NB4 (cell line): Measurements from ENCODE around the gene ZNF618.
"Not testable (repeated sequence)": the region's sequence is repeated elsewhere in the genome, so short reads cannot be mapped to it uniquely, and the experiment has no call there.

Experiments used
- DNase-seq: peaks from one replicate; pipeline ENCODE4 v3.0.0; 2010; ENCODE audit warnings: low read depth
- H3K4me3 ChIP-seq: one replicate; pipeline ENCODE4 v1.5.1; 2011; ENCODE audit warnings: mild to moderate bottlenecking, low read depth, low read length, moderate library complexity
- MYC ChIP-seq: IDR thresholded peaks from 2 replicates; pipeline ENCODE4 v1.6.1; 2011; ENCODE audit warnings: low read depth, low read length
- POLR2A ChIP-seq: IDR thresholded peaks from 2 replicates; pipeline ENCODE4 v1.6.1; 2011; ENCODE audit warnings: mild to moderate bottlenecking; ENCODE audit not compliant: insufficient read length; ENCODE audit errors: extremely low read depth
- TF ChIP-seq, protein P1 (sequence below): IDR thresholded peaks from one replicate; pipeline ENCODE4 v1.5.1; 2012; ENCODE audit warnings: low read depth, low read length
- TF ChIP-seq, protein P2 (sequence below): IDR thresholded peaks from 2 replicates; pipeline ENCODE4 v1.6.1; 2011; ENCODE audit warnings: low read depth, low read length

Gene ZNF618

DNA sequence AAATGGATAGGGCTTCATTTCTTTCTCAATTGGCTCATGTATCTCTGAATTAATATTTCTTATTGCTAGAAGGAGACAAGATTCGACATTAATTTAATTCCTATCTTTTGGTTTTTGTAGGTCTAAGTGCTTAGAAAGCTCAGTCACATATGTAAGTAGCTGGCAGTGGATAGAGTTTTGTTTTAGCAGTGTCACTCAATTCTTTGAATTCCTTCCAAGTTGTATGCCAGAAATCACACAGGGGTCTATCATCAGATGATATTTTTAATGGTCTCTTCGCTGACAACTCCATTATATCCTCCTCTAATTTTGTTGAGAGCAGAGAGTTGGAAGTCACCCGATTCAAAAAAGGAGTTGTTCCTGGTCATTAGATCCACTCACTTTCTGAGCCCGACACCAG lies 119.3 kb downstream of the ZNF618 start:
- no peak for DNase-seq
- TF ChIP-seq, protein P1, sequence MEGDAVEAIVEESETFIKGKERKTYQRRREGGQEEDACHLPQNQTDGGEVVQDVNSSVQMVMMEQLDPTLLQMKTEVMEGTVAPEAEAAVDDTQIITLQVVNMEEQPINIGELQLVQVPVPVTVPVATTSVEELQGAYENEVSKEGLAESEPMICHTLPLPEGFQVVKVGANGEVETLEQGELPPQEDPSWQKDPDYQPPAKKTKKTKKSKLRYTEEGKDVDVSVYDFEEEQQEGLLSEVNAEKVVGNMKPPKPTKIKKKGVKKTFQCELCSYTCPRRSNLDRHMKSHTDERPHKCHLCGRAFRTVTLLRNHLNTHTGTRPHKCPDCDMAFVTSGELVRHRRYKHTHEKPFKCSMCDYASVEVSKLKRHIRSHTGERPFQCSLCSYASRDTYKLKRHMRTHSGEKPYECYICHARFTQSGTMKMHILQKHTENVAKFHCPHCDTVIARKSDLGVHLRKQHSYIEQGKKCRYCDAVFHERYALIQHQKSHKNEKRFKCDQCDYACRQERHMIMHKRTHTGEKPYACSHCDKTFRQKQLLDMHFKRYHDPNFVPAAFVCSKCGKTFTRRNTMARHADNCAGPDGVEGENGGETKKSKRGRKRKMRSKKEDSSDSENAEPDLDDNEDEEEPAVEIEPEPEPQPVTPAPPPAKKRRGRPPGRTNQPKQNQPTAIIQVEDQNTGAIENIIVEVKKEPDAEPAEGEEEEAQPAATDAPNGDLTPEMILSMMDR = no peak
- TF ChIP-seq POLR2A = no peak
- no peak for TF ChIP-seq MYC
- TF ChIP-seq, protein P2, sequence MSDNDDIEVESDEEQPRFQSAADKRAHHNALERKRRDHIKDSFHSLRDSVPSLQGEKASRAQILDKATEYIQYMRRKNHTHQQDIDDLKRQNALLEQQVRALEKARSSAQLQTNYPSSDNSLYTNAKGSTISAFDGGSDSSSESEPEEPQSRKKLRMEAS = no peak
- no peak overlapping the region for H3K4me3 ChIP-seq

DNA sequence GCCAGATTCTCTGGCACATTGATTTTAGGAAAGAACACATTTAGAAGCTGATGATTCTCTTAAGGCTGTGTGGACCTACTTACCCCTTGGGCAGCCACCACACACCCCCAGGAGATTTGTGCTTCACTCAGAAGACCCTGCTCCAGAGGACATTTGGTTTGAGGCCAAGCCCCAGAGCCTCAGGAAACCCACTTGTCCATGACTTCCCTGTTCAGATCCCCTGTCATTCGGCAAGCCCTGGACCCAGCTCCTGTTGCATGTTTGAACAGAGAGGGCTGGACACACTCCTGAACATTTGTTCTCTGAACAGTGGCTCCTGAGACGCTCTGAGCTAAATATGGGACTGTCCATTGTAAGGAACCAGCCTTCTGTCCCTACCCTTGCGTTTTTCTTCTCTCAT lies 119.9 kb downstream of the ZNF618 start:
- H3K4me3 ChIP-seq = no peak overlapping the region
- no peak for DNase-seq
- TF ChIP-seq, protein P2 = no peak
- TF ChIP-seq MYC (no peak), POLR2A (no peak)
- TF ChIP-seq, protein P1 = no peak

DNA sequence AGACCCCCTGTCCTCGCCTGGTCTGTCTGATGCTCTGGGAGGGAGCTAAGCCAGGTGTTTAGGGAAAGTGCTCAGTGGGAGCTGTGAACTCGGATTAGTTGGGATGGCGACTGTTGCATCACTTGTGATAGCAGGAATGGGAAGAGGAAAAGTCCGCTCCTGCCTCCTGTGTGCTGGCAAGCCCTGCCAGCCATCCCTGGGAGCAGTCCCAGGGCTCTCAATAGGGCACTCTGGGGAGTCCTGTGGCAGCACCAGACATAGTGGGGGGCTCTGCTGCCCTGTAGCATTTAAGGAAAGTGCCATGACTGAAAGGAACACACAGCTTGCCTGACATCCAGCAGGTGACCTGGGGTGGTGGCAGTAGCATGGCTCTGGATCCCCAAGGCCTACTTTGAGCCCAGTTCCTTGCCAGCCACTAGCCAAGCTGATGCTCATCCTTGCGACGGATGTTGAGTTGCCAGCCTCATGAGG lies 120.5 kb downstream of the ZNF618 start:
- TF ChIP-seq POLR2A (no peak), MYC (no peak)
- TF ChIP-seq, protein P1 = no peak
- TF ChIP-seq, protein P2 = no peak
- H3K4me3 ChIP-seq = no peak overlapping the region
- no peak for DNase-seq

DNA sequence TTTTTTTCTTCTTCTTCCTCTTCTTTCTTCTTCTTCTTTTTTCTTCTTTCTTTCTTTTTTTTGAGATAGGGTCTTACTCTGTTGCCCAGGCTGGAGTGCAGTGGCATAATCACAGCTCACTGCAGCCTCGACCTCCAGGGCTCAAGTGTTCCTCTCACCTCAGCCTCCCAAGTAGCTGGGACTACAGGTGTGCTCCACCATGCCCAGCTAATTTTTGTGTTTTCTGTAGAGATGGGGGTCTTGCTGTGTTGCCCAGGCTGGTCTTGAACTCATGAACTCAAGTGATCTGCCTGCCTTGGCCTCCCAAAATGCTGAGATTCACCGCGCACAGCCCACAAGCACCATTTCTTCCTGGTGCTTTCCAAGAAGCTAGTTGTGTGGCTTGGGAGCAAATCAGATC lies 121.0 kb downstream of the ZNF618 start:
- DNase-seq, H3K4me3 ChIP-seq: not testable (repeated sequence)

DNA sequence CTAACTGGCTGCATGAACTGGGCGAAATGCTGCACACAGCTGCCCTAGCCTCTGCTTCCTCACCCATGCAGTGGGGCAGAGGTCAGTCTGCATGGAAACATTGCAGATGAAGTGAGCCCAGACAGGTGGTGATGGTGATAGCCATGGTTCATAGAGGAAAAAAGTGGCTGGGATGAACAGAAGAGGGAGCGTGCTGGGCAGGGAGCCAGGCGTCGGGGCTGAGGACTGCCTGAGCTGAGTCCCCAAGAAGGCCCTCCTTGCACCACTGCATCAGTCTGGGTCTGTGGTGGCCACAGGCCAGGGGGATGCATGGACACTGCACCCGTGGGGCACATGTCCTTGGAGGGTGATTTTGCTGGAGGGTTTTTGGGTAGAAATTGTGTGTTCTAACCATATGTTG lies 121.5 kb downstream of the ZNF618 start:
- no peak overlapping the region for H3K4me3 ChIP-seq
- TF ChIP-seq, protein P1 = no peak
- TF ChIP-seq POLR2A (no peak), MYC (no peak)
- TF ChIP-seq, protein P2 = no peak
- DNase-seq = no peak

DNA sequence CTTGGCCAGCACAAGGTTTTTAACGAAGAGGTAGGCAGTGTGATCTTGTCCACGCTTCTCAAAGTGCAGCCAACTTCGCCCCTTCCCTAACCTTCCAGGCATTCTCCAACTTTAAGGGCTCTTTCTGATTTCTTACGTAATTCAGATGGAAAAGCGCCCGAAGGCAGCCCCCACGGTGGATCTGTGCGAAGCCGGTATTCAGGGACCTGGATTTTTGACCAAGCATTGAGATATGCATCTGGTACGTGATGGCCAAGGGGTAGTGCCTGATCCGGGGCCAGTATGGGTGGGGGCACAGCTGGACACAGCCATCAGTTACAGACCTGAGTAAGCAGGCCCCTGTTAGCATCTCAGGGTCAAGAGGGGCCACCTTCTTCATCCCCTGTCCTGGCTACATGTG lies 122.0 kb downstream of the ZNF618 start:
- no peak for DNase-seq
- TF ChIP-seq, protein P2 = no peak
- no peak for TF ChIP-seq MYC
- TF ChIP-seq, protein P1 = no peak
- H3K4me3 ChIP-seq = no peak overlapping the region
